ENCODE data around the gene ADGRL3.

Gene ADGRL3

GRCh38 chr4:61739887-61740286 lies 539.8 kb downstream of the ADGRL3 start:
- no peak for ATAC-seq

GRCh38 chr4:61740886-61741285 lies 540.8 kb downstream of the ADGRL3 start:
- TF ChIP-seq ISL1 (CRISPR knock-in tag; IDR thresholded peaks at IDR 0.05): no peak
- TF ChIP-seq ZNF8 (CRISPR knock-in tag; IDR thresholded peaks at IDR 0.05): no peak
- TF ChIP-seq ZFP3 (CRISPR knock-in tag; IDR thresholded peaks at IDR 0.05): no peak
- TF ChIP-seq ESRRG (CRISPR knock-in tag; IDR thresholded peaks at IDR 0.05): no peak
- TF ChIP-seq ARNTL (CRISPR knock-in tag; IDR thresholded peaks at IDR 0.05; ENCODE audit: borderline replicate concordance, low read depth): no peak
- TF ChIP-seq ZNF70 (CRISPR knock-in tag; IDR thresholded peaks at IDR 0.05): no peak
- no peak for TF ChIP-seq PATZ1 (CRISPR knock-in tag; IDR thresholded peaks at IDR 0.05; ENCODE audit: borderline replicate concordance)

More at GRCh38 chr4:61739887-61740286, 539.8 kb downstream of the ADGRL3 start:
- TF ChIP-seq TOX (CRISPR knock-in tag; IDR thresholded peaks at IDR 0.05; ENCODE audit: borderline replicate concordance) (no peak), ISL1 (CRISPR knock-in tag; IDR thresholded peaks at IDR 0.05) (no peak), CREB5 (CRISPR knock-in tag; IDR thresholded peaks at IDR 0.05; ENCODE audit: low read depth) (no peak), CSRNP3 (CRISPR knock-in tag; IDR thresholded peaks at IDR 0.05) (no peak)

GRCh38 chr4:61741327-61742096 lies 541.4 kb downstream of the ADGRL3 start:
- peak; percentile 62 for ATAC-seq
- TF ChIP-seq TSHZ2 (CRISPR knock-in tag; IDR thresholded peaks at IDR 0.05) (no peak), CREB5 (CRISPR knock-in tag; IDR thresholded peaks at IDR 0.05; ENCODE audit: low read depth) (no peak)

More at GRCh38 chr4:61740886-61741285, 540.8 kb downstream of the ADGRL3 start:
- ATAC-seq: no peak

- no peak for TF ChIP-seq ZNF8 (CRISPR knock-in tag; IDR thresholded peaks at IDR 0.05)
- ATAC-seq: no peak
Observed at GRCh38 chr4:61750810-61751209, 550.7 kb downstream of the ADGRL3 start.

- ATAC-seq: no peak
- TF ChIP-seq BACH2 (CRISPR knock-in tag; IDR thresholded peaks at IDR 0.05; ENCODE audit: borderline replicate concordance) (no peak), ZNF70 (CRISPR knock-in tag; IDR thresholded peaks at IDR 0.05) (no peak), ZFP30 (CRISPR knock-in tag; IDR thresholded peaks at IDR 0.05) (no peak), PATZ1 (CRISPR knock-in tag; IDR thresholded peaks at IDR 0.05; ENCODE audit: borderline replicate concordance) (no peak), ZFP3 (CRISPR knock-in tag; IDR thresholded peaks at IDR 0.05) (no peak), ZNF565 (CRISPR knock-in tag; conservative IDR thresholded peaks at IDR 0.05; ENCODE audit: low read depth) (no peak), GLIS3 (CRISPR knock-in tag; IDR thresholded peaks at IDR 0.05) (no peak), POU6F1 (CRISPR knock-in tag; IDR thresholded peaks at IDR 0.05; ENCODE audit: borderline replicate concordance, low read depth) (no peak), ZC3H10 (CRISPR knock-in tag; IDR thresholded peaks at IDR 0.05) (no peak), ARNTL (CRISPR knock-in tag; IDR thresholded peaks at IDR 0.05; ENCODE audit: borderline replicate concordance, low read depth) (no peak)
Observed at GRCh38 chr4:61752617-61753016, 552.5 kb downstream of the ADGRL3 start.
